Fibroblast of the aortic adventitia (primary cell): ENCODE measurements around the gene CACNG8. TPM values are rescaled to one million over a fixed set of nuclear protein-coding genes. Genes with fewer than 3 reads are reported as not detected.
"Not testable (repeated sequence)": the region's sequence is repeated elsewhere in the genome, so short reads cannot be mapped to it uniquely, and the experiment has no call there.

ENCODE experiments used
- DNase-seq: peaks from one replicate; pipeline ENCODE4 v3.0.0-alpha.2; 2010; ENCODE audit warnings: low read depth
- H3K4me3 ChIP-seq: 2 replicates; pipeline ENCODE4 v1.5.1; 2011; ENCODE audit warnings: low read depth, mild to moderate bottlenecking, control low read depth, low read length, moderate library complexity
- CTCF ChIP-seq: IDR thresholded peaks from 2 replicates; pipeline ENCODE4 v1.5.1; 2011; ENCODE audit warnings: mild to moderate bottlenecking, low read length, control low read depth, inconsistent platforms; ENCODE audit not compliant: insufficient read depth
- small RNA-seq: library from RNA; depleted of rRNA; stranded (forward); fragments of <200 nt; gene quantifications from one replicate; pipeline ENCODE3, GENCODE V24; 2012
- total RNA-seq: library from RNA; depleted of rRNA; stranded (reverse); fragments of >200 nt; gene quantifications from 2 replicates; pipeline ENCODE4 v1.2.3, GENCODE V29; 2012; ENCODE audit warnings: low replicate concordance

CACNG8 gene
- total RNA-seq, 1 donor = 0.45 TPM

- TF ChIP-seq CTCF = no peak
- H3K4me3 ChIP-seq = no peak overlapping the region
- DNase-seq = no peak
Measured at GRCh38 chr19:54029301-54029700, 66.6 kb downstream of the CACNG8 start.

- no peak overlapping the region for H3K4me3 ChIP-seq
- DNase-seq = peak; percentile 74
- TF ChIP-seq CTCF = peak; percentile 75
Measured at GRCh38 chr19:54029930-54030490, 67.3 kb downstream of the CACNG8 start.

GRCh38 chr19:54030895-54031586, 68.3 kb downstream of the CACNG8 start:
- peak; percentile 51 for DNase-seq
- peak; percentile 77 for TF ChIP-seq CTCF
- H3K4me3 ChIP-seq = peak overlapping the region; percentile 23

GRCh38 chr19:54035215-54036178, 72.8 kb downstream of the CACNG8 start:
- no peak for TF ChIP-seq CTCF

GRCh38 chr19:54036542-54036941, 73.8 kb downstream of the CACNG8 start:
- not testable (repeated sequence) for DNase-seq, H3K4me3 ChIP-seq

More at GRCh38 chr19:54035215-54036178, 72.8 kb downstream of the CACNG8 start:
- no peak overlapping the region for H3K4me3 ChIP-seq
- DNase-seq = peak; percentile 91

Small RNA genes lying within 50 kb of the gene (small RNA-seq; reads per million reads assigned to genes)
- not detected for gene AC012314.20

Other genes with a start within 250 kb of the CACNG8 start
- gene NLRP12, start 138.6 kb upstream of the CACNG8 start, total RNA-seq = not detected in 2 replicates
- 6.8 and 30.2 TPM in 2 replicates for gene MYADM, start 95.1 kb upstream of the CACNG8 start, total RNA-seq
- gene PRKCG, start 80.7 kb upstream of the CACNG8 start, total RNA-seq = not detected in 2 replicates
- gene CACNG7, start 53.7 kb upstream of the CACNG8 start, total RNA-seq = 0.57 and 1.9 TPM in 2 replicates
- gene CACNG6, start 28.7 kb downstream of the CACNG8 start, total RNA-seq = 1.1 TPM in 1 of 2 replicates, not detected in the other
- gene VSTM1, start 101.0 kb downstream of the CACNG8 start, total RNA-seq = not detected in 2 replicates
- gene TARM1, start 118.4 kb downstream of the CACNG8 start, total RNA-seq = not detected in 2 replicates
- 0.63 and 2.5 TPM in 2 replicates for gene OSCAR, start 137.9 kb downstream of the CACNG8 start, total RNA-seq
- gene NDUFA3, start 139.9 kb downstream of the CACNG8 start, total RNA-seq = 9.0 and 11.4 TPM in 2 replicates
- 8.9 and 18.3 TPM in 2 replicates for gene TFPT, start 152.7 kb downstream of the CACNG8 start, total RNA-seq
- gene PRPF31, start 152.8 kb downstream of the CACNG8 start, total RNA-seq = 32.6 and 37.2 TPM in 2 replicates
- 6.0 and 9.8 TPM in 2 replicates for gene CNOT3, start 174.8 kb downstream of the CACNG8 start, total RNA-seq
- gene LENG1, start 196.8 kb downstream of the CACNG8 start, total RNA-seq = 4.4 and 6.8 TPM in 2 replicates
- gene TMC4, start 210.2 kb downstream of the CACNG8 start, total RNA-seq = 0.27 and 0.82 TPM in 2 replicates
- 46.9 and 48.7 TPM in 2 replicates for gene MBOAT7, start 226.6 kb downstream of the CACNG8 start, total RNA-seq
- gene TSEN34, start 228.4 kb downstream of the CACNG8 start, total RNA-seq = 42.8 and 67.6 TPM in 2 replicates
- 1,882 and 1,909 TPM in 2 replicates for gene RPS9, start 237.9 kb downstream of the CACNG8 start, total RNA-seq